HT-29 (cell line): ENCODE results near the gene PASD1. TPM values are rescaled to one million over a fixed set of nuclear protein-coding genes. Genes with fewer than 3 reads are reported as not detected.
"Not testable (repeated sequence)": the region's sequence is repeated elsewhere in the genome, so short reads cannot be mapped to it uniquely, and the experiment has no call there.

Experiments used
- DNase-seq: peaks from one replicate; pipeline ENCODE4 v3.0.0-alpha.2; 2015; ENCODE audit warnings: low spot score
- total RNA-seq: library from RNA; depleted of rRNA; stranded (reverse); fragments of >200 nt; shearing (Covaris generic); gene quantifications from 2 replicates; pipeline ENCODE4 v1.2.3, GENCODE V29; 2014

PASD1 gene
- total RNA-seq, 1 experiment from 2014 or later = not detected

- no peak for DNase-seq
Measured at GRCh38 chrX:151609222-151609621, 45.7 kb downstream of the PASD1 start.

- no peak for DNase-seq
Measured at GRCh38 chrX:151621422-151621821, 57.9 kb downstream of the PASD1 start.

- DNase-seq = no peak
Measured at GRCh38 chrX:151624677-151625076, 61.2 kb downstream of the PASD1 start.

GRCh38 chrX:151631822-151632221 lies 68.3 kb downstream of the PASD1 start:
- no peak for DNase-seq

- no peak for DNase-seq
Measured at GRCh38 chrX:151633157-151633556, 69.7 kb downstream of the PASD1 start.

- DNase-seq = no peak
Measured at GRCh38 chrX:151634937-151635336, 71.5 kb downstream of the PASD1 start.

GRCh38 chrX:151641564-151641963 lies 78.1 kb downstream of the PASD1 start:
- no peak for DNase-seq

- DNase-seq = no peak
Measured at GRCh38 chrX:151675121-151675746, 111.8 kb downstream of the PASD1 start.

- DNase-seq = no peak
Measured at GRCh38 chrX:151676196-151676595, 112.7 kb downstream of the PASD1 start.

- DNase-seq = no peak
Measured at GRCh38 chrX:151679798-151680402, 116.4 kb downstream of the PASD1 start.

GRCh38 chrX:151680805-151681204 lies 117.3 kb downstream of the PASD1 start:
- DNase-seq = peak; percentile 91

GRCh38 chrX:151687635-151688034 lies 124.2 kb downstream of the PASD1 start:
- DNase-seq = no peak

- DNase-seq = no peak
Measured at GRCh38 chrX:151688695-151689094, 125.2 kb downstream of the PASD1 start.

- no peak for DNase-seq
Measured at GRCh38 chrX:151692825-151693224, 129.3 kb downstream of the PASD1 start.

- no peak for DNase-seq
Measured at GRCh38 chrX:151694121-151694520, 130.6 kb downstream of the PASD1 start.

GRCh38 chrX:151694661-151695582 lies 131.4 kb downstream of the PASD1 start, which contains the start of gene PRRG3:
Gene PRRG3, plus strand, starts transcription at chrX:151695458. Its CDS starts 3,357 bp downstream, at chrX:151698815.
- no peak for DNase-seq

- no peak for DNase-seq
Measured at GRCh38 chrX:151695583-151696340, 132.3 kb downstream of the PASD1 start.

- not testable (repeated sequence) for DNase-seq
Measured at GRCh38 chrX:151697082-151697481, 133.6 kb downstream of the PASD1 start.

- DNase-seq = no peak
Measured at GRCh38 chrX:151697522-151697921, 134.0 kb downstream of the PASD1 start.

GRCh38 chrX:151698485-151698884 lies 135.0 kb downstream of the PASD1 start:
- DNase-seq = no peak

GRCh38 chrX:151699746-151700145 lies 136.3 kb downstream of the PASD1 start:
- DNase-seq = no peak

- DNase-seq = no peak
Measured at GRCh38 chrX:151700581-151700980, 137.1 kb downstream of the PASD1 start.
